Kidney (tissue), 14 donors: ENCODE data around the gene COIL. TPM values are rescaled to one million over a fixed set of nuclear protein-coding genes. Genes with fewer than 3 reads are reported as not detected.

Experiments
- DNase-seq, 5 donors: peaks; one replicate each; pipeline ENCODE4 v3.0.0-alpha.2; 2013 to 2020
- FAIRE-seq: peaks from 2 replicates; lab custom pipeline; 2012; peaks lifted over from hg19 to GRCh38; lab: Jason Lieb, UNC
- H3K27ac ChIP-seq, 2 donors: one replicate each; pipeline ENCODE4 v1.7.0; 2013; ENCODE audit warnings: low read depth in 2 of 2, low read length in 2 of 2, inconsistent platforms in 1 of 2
- H3K27me3 ChIP-seq: one replicate; pipeline ENCODE4 v1.7.1; 2013; ENCODE audit warnings: low read length, inconsistent platforms; ENCODE audit not compliant: control insufficient read depth, insufficient read depth
- H3K36me3 ChIP-seq, 3 donors: one replicate each; pipeline versions ENCODE4 v1.7.0 to v1.7.1; 2013; ENCODE audit warnings: low read length in 3 of 3, control low read depth in 1 of 3, inconsistent platforms in 1 of 3; ENCODE audit not compliant: insufficient read depth in 3 of 3, control insufficient read depth in 2 of 3
- H3K4me1 ChIP-seq, 3 donors: one replicate each; pipeline versions ENCODE4 v1.7.0 to v1.7.1; 2013; ENCODE audit warnings: low read length in 3 of 3, inconsistent platforms in 1 of 3, low read depth in 1 of 3; ENCODE audit not compliant: control insufficient read depth in 2 of 3, insufficient read depth in 2 of 3
- H3K4me3 ChIP-seq, 3 donors: one replicate each; pipeline versions ENCODE4 v1.7.0 to v1.8.1; 2013; ENCODE audit warnings: low read length in 3 of 3, control low read depth in 1 of 3, inconsistent platforms in 1 of 3
- H3K9ac ChIP-seq, 3 donors: one replicate each; pipeline versions ENCODE4 v1.7.0 to v1.7.1; 2013; ENCODE audit warnings: low read length in 3 of 3, control low read depth in 1 of 3, inconsistent platforms in 1 of 3
- H3K9me3 ChIP-seq, 3 donors: one replicate each; pipeline versions ENCODE4 v1.7.0 to v1.7.1; 2013; ENCODE audit warnings: low read length in 3 of 3, control low read depth in 1 of 3, inconsistent platforms in 1 of 3; ENCODE audit not compliant: control insufficient read depth in 2 of 3, insufficient read depth in 1 of 3
- intact Hi-C: fragments of 100-400 bp; cut with DNase I; formaldehyde crosslinking; loops from one replicate; pipeline ENCODE4 v1.11.1; 2022
- polyA plus RNA-seq: library from polyadenylated mRNA; stranded (reverse); fragments of 350-450 nt; fragmentation: Illumina TruSeq; extraction: RNeasy Lipid Tissue Mini Kit (QIAGEN cat#74804); gene quantifications from one replicate; pipeline ENCODE4 v1.2.3, GENCODE V29; 2014; ENCODE audit warnings: low read depth, low replicate concordance; ENCODE audit not compliant: insufficient read depth
- total RNA-seq: library from RNA; stranded (reverse); fragmentation: NEBNext Ultra II Directional; extraction: Animal tissue kit (Norgen Biotek cat#: 25700); gene quantifications from one replicate; pipeline ENCODE4 v1.2.1, GENCODE V29; 2021
- TF ChIP-seq, protein P1 (sequence below): IDR thresholded peaks from 3 replicates; pipeline ENCODE4 v1.5.1; 2012; ENCODE audit warnings: mild to moderate bottlenecking, moderate library complexity, borderline replicate concordance; ENCODE audit not compliant: insufficient read depth; ENCODE audit errors: extremely low read depth
- donor health status: control.
- donor health status: control.
- donor health status: control.
- donor health status: control.
- donor health status: control.
- donor health status: DM: yes; HTN: yes; CAD: no.
- donor health status: Normal renal cell carcinoma (clear cell type).

COIL gene
- total and polyA plus RNA-seq, 2 donors from 2014 or later = 8.6 to 14.2 TPM

GRCh38 chr17:56892333-56892732 is 68.5 kb downstream of the COIL start:
- TF ChIP-seq, protein P1, sequence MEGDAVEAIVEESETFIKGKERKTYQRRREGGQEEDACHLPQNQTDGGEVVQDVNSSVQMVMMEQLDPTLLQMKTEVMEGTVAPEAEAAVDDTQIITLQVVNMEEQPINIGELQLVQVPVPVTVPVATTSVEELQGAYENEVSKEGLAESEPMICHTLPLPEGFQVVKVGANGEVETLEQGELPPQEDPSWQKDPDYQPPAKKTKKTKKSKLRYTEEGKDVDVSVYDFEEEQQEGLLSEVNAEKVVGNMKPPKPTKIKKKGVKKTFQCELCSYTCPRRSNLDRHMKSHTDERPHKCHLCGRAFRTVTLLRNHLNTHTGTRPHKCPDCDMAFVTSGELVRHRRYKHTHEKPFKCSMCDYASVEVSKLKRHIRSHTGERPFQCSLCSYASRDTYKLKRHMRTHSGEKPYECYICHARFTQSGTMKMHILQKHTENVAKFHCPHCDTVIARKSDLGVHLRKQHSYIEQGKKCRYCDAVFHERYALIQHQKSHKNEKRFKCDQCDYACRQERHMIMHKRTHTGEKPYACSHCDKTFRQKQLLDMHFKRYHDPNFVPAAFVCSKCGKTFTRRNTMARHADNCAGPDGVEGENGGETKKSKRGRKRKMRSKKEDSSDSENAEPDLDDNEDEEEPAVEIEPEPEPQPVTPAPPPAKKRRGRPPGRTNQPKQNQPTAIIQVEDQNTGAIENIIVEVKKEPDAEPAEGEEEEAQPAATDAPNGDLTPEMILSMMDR = no peak
- intact Hi-C loops = no loop called here
- Histone ChIP-seq H3K36me3 (peaks cover 0 to 48% (median 39%) of the 10 kb centered on the region in 3 donors), H3K4me3 (no peak overlapping the region), H3K27me3 (no peaks in the 10 kb centered on the region), H3K9me3 (peaks cover 0 to 6% (median 0%) of the 10 kb centered on the region in 3 donors), H3K9ac (no peak overlapping the region), H3K27ac (no peak overlapping the region), H3K4me1 (no peaks in the 10 kb centered on the region)
- DNase-seq (no peak), FAIRE-seq (no peak)

DNA sequence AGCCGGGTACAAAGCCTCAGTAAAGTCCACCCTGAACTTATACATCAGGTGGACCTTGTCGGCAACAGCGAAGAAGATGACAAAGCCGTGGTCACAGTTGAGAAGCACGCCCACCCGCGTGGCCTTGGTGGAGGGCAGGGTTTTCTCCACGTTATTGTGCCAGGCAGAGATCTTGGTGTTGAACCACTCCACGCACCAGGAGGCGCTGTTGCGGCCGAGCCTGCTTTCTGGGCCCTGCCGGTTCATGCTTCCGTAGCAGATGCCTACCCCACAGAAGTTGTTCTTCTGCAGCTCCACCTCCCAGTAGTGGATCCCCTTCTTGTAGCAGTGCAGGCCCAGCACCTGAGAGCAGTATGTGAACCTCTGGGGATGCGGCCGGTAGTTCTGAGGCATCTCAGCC is 69.1 kb downstream of the COIL start:
- Histone ChIP-seq H3K9ac (no peak overlapping the region), H3K4me1 (no peaks in the 10 kb centered on the region), H3K9me3 (peaks cover 0 to 6% (median 0%) of the 10 kb centered on the region in 3 donors), H3K27ac (no peak overlapping the region), H3K27me3 (no peaks in the 10 kb centered on the region), H3K36me3 (peaks cover 0 to 48% (median 39%) of the 10 kb centered on the region in 3 donors), H3K4me3 (no peak overlapping the region)
- FAIRE-seq (no peak), DNase-seq (no peak)
- TF ChIP-seq, protein P1 = peak; percentile 36
- intact Hi-C loops = no loop called here

- Histone ChIP-seq H3K27ac (no peak overlapping the region), H3K27me3 (no peaks in the 10 kb centered on the region), H3K9ac (no peak overlapping the region), H3K9me3 (peaks cover 0 to 6% (median 0%) of the 10 kb centered on the region in 3 donors), H3K36me3 (peaks cover 0 to 48% (median 39%) of the 10 kb centered on the region in 3 donors), H3K4me3 (no peak overlapping the region), H3K4me1 (no peaks in the 10 kb centered on the region)
- FAIRE-seq (no peak), DNase-seq (no peak)
- TF ChIP-seq, protein P1 = no peak
- intact Hi-C loops = no loop called here
These were observed 69.8 kb downstream of the COIL start for GRCh38 chr17:56890906-56891674.
